Measurements from ENCODE around the gene ZDHHC14. TPM values are rescaled to one million over a fixed set of nuclear protein-coding genes. Genes with fewer than 3 reads are reported as not detected.

Gene ZDHHC14
- polyA plus RNA-seq, 2 of the 4 experiments (the other 2 are of a cell fraction), result 2.2 to 2.8 TPM

DNA sequence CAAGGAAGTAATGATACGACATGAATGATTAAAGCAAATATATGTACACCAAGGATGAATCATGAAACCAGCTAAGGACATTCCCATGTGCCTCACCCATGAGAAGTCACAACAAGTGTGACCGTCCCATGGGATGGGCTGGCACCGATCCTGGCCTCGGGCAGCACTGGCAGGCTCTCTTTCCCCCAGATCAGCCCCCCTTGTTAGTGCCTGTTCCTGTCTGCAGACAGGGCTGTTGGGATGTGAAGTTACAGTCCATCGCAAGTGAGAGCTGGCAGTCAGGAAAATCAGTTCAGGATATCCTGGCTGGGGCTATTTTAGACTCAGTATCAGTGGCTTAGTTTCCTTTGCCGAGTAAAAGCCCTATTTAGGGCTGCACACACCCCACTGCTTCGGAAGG lies 312.9 kb downstream of the ZDHHC14 start:
- WGBS (ENCODE audit: missing lambda C conversion rate), result 51% methylated on average over 5 of the region's 7 CpGs
- ChIA-PET POLR2A (no interaction called here), CTCF (interaction anchor here (1.0 kb wide), 1 partner anchor 63 kb away, joined by 3 read pairs; no protein-coding TSS in a partner anchor)
- FAIRE-seq, result no peak
- no peak overlapping the region for H3K4me2 ChIP-seq
- ATAC-seq, result no peak
- peak in 1 of 2 experiments; percentile 17 for DNase-seq (ENCODE audit: low read depth in 1 of 2, low spot score in 1 of 2)
- TF ChIP-seq, protein P1, sequence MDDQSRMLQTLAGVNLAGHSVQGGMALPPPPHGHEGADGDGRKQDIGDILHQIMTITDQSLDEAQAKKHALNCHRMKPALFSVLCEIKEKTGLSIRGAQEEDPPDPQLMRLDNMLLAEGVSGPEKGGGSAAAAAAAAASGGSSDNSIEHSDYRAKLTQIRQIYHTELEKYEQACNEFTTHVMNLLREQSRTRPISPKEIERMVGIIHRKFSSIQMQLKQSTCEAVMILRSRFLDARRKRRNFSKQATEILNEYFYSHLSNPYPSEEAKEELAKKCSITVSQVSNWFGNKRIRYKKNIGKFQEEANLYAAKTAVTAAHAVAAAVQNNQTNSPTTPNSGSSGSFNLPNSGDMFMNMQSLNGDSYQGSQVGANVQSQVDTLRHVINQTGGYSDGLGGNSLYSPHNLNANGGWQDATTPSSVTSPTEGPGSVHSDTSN (IDR thresholded peaks at IDR 0.05), result no peak
- TF ChIP-seq HOXB13 (CRISPR knock-in tag; IDR thresholded peaks at IDR 0.05; ENCODE audit: low read depth) (no peak), POLR2A (IDR thresholded peaks at IDR 0.05; ENCODE audit: low read length) (no peak), FOSB (CRISPR knock-in tag; IDR thresholded peaks at IDR 0.05) (no peak)
- H3K27ac ChIP-seq, result no peak overlapping the region
- H3K4me1 ChIP-seq, result no peaks in the 10 kb centered on the region
- no peak overlapping the region for H3K4me3 ChIP-seq
- no peaks in the 10 kb centered on the region for H3K9me3 ChIP-seq

DNA sequence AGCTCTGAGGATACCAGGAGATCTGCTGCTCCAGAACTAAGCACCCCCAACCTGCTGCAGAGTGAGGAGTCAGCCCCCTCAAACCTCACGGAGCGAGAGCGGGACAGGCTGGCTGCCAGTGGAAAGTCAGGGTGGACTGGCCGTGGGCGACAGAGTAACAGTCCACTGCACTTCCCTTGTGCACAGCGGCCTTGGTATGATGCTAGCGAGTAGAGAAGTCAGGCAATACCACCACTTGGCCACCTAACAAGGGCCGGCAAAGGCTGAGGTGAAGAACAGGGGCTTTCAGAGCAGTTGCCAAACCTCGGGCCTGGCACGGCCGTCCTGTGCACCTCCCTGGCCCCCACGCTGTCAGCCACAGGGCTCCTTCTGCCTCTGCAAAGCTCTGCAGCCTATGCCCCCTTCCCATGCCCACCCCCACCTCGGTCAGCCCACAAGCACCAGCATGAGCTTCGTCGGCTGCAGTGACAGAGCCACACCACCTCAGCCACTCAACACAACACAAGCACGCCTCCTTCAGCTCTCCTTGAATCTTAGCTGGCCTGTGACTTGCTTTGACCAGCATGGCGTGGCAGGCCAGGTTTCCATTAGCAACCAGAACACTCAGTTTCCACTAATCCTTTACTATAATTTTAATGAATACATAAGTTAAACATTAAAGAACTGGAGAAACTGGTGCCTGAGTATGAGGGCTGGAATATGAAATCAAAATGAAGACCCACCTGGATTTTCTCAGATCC lies 314.5 kb downstream of the ZDHHC14 start:
- TF ChIP-seq FOXS1 (CRISPR knock-in tag; IDR thresholded peaks at IDR 0.05) (no peak), RFX5 (IDR thresholded peaks at IDR 0.05) (no peak), ESRRA (IDR thresholded peaks at IDR 0.05; ENCODE audit: borderline replicate concordance, low read length) (no peak), NFE2L2 (conservative IDR thresholded peaks at IDR 0.05; ENCODE audit: low read length) (no peak), TFCP2L1 (CRISPR knock-in tag; IDR thresholded peaks at IDR 0.05) (no peak), BHLHE40 (IDR thresholded peaks at IDR 0.05; ENCODE audit: low read depth, low read length) (no peak), KDM5A (IDR thresholded peaks at IDR 0.05) (no peak), JUN (IDR thresholded peaks at IDR 0.05) (no peak), JUNB (IDR thresholded peaks at IDR 0.05) (no peak), MAFK (IDR thresholded peaks at IDR 0.05; ENCODE audit: partially characterized antibody) (no peak), HOXA7 (CRISPR knock-in tag; IDR thresholded peaks at IDR 0.05) (no peak), CBX8 (IDR thresholded peaks at IDR 0.05) (no peak), RARB (CRISPR knock-in tag; IDR thresholded peaks at IDR 0.05) (no peak), RCOR1 (IDR thresholded peaks at IDR 0.05; ENCODE audit: low read depth, low read length) (no peak)
- TF ChIP-seq, protein P2, sequence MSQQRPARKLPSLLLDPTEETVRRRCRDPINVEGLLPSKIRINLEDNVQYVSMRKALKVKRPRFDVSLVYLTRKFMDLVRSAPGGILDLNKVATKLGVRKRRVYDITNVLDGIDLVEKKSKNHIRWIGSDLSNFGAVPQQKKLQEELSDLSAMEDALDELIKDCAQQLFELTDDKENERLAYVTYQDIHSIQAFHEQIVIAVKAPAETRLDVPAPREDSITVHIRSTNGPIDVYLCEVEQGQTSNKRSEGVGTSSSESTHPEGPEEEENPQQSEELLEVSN (IDR thresholded peaks at IDR 0.05; ENCODE audit: borderline replicate concordance, low read depth), result no peak
- TF ChIP-seq, protein P3, sequence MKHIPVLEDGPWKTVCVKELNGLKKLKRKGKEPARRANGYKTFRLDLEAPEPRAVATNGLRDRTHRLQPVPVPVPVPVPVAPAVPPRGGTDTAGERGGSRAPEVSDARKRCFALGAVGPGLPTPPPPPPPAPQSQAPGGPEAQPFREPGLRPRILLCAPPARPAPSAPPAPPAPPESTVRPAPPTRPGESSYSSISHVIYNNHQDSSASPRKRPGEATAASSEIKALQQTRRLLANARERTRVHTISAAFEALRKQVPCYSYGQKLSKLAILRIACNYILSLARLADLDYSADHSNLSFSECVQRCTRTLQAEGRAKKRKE (CRISPR knock-in tag; IDR thresholded peaks at IDR 0.05; ENCODE audit: low read depth), result no peak
- TF ChIP-seq, protein P4, sequence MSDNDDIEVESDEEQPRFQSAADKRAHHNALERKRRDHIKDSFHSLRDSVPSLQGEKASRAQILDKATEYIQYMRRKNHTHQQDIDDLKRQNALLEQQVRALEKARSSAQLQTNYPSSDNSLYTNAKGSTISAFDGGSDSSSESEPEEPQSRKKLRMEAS (IDR thresholded peaks at IDR 0.05), result no peak
- TF ChIP-seq, protein P5, sequence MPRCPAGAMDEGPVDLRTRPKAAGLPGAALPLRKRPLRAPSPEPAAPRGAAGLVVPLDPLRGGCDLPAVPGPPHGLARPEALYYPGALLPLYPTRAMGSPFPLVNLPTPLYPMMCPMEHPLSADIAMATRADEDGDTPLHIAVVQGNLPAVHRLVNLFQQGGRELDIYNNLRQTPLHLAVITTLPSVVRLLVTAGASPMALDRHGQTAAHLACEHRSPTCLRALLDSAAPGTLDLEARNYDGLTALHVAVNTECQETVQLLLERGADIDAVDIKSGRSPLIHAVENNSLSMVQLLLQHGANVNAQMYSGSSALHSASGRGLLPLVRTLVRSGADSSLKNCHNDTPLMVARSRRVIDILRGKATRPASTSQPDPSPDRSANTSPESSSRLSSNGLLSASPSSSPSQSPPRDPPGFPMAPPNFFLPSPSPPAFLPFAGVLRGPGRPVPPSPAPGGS (IDR thresholded peaks at IDR 0.05), result no peak
- no peak for ATAC-seq
- H3K4me3 ChIP-seq, result no peak overlapping the region
- H3K27ac ChIP-seq, result no peak overlapping the region
- no peak for DNase-seq (ENCODE audit: low read depth in 1 of 2, low spot score in 1 of 2)
- H3K4me1 ChIP-seq, result no peaks in the 10 kb centered on the region
- ChIA-PET CTCF (no interaction called here), POLR2A (no interaction called here)
- FAIRE-seq, result no peak
- WGBS (ENCODE audit: missing lambda C conversion rate), result 89% methylated on average over 9 of the region's 17 CpGs
- H3K4me2 ChIP-seq, result no peak overlapping the region
- H3K9me3 ChIP-seq, result no peaks in the 10 kb centered on the region

All from A549 (cell line).